ENCODE data around the gene KDM2B.

GRCh38 chr12:121388421-121388981, 192.3 kb downstream of the KDM2B start:
- TF ChIP-seq, protein P1, sequence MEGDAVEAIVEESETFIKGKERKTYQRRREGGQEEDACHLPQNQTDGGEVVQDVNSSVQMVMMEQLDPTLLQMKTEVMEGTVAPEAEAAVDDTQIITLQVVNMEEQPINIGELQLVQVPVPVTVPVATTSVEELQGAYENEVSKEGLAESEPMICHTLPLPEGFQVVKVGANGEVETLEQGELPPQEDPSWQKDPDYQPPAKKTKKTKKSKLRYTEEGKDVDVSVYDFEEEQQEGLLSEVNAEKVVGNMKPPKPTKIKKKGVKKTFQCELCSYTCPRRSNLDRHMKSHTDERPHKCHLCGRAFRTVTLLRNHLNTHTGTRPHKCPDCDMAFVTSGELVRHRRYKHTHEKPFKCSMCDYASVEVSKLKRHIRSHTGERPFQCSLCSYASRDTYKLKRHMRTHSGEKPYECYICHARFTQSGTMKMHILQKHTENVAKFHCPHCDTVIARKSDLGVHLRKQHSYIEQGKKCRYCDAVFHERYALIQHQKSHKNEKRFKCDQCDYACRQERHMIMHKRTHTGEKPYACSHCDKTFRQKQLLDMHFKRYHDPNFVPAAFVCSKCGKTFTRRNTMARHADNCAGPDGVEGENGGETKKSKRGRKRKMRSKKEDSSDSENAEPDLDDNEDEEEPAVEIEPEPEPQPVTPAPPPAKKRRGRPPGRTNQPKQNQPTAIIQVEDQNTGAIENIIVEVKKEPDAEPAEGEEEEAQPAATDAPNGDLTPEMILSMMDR (IDR thresholded peaks at IDR 0.05; ENCODE audit: poor library complexity): no peak
- no peak for TF ChIP-seq EZH2 (IDR thresholded peaks at IDR 0.05; ENCODE audit: borderline replicate concordance)
- TF ChIP-seq EZH2phosphoT487 (IDR thresholded peaks at IDR 0.05; ENCODE audit: low read depth, severe bottlenecking, unreplicated experiment): no peak
